H9 (cell line): Measurements from ENCODE around the gene ANKRD13D. TPM values are rescaled to one million over a fixed set of nuclear protein-coding genes. Genes with fewer than 3 reads are reported as not detected.

Experiments
- DNase-seq: peaks from one replicate; pipeline ENCODE4 v3.0.0-alpha.2; 2017
- H2AFZ ChIP-seq: one replicate; pipeline ENCODE4 v1.6.1; 2013; ENCODE audit warnings: mild to moderate bottlenecking, low read length, control low read depth, moderate library complexity
- H2AK5ac ChIP-seq: 2 replicates; pipeline ENCODE4 v1.6.1; 2013; ENCODE audit warnings: low read length, control low read depth, mixed read lengths; ENCODE audit not compliant: insufficient read length
- H2BK120ac ChIP-seq: one replicate; pipeline ENCODE4 v1.6.1; 2013; ENCODE audit warnings: low read depth, mild to moderate bottlenecking, low read length, control low read depth, inconsistent platforms; ENCODE audit not compliant: poor library complexity, severe bottlenecking
- H2BK12ac ChIP-seq: 2 replicates; pipeline ENCODE4 v1.6.1; 2013; ENCODE audit warnings: low read length, control low read depth, mixed read lengths, low read depth; ENCODE audit not compliant: insufficient read length
- H2BK15ac ChIP-seq: 2 replicates; pipeline ENCODE4 v1.6.1; 2013; ENCODE audit warnings: low read depth, low read length, control low read depth
- H2BK20ac ChIP-seq: one replicate; pipeline ENCODE4 v1.6.1; 2013; ENCODE audit warnings: low read depth, mild to moderate bottlenecking, low read length, control low read depth, inconsistent platforms; ENCODE audit not compliant: poor library complexity, severe bottlenecking
- H2BK5ac ChIP-seq: 2 replicates; pipeline ENCODE4 v1.6.1; 2013; ENCODE audit warnings: low read length, control low read depth, mixed read lengths; ENCODE audit not compliant: insufficient read length
- H3K14ac ChIP-seq: 2 replicates; pipeline ENCODE4 v1.6.1; 2013; ENCODE audit warnings: low read length, control low read depth; ENCODE audit not compliant: insufficient read depth
- H3K18ac ChIP-seq: 2 replicates; pipeline ENCODE4 v1.6.1; 2013; ENCODE audit warnings: low read depth, mild to moderate bottlenecking, mixed read lengths, low read length, control low read depth; ENCODE audit not compliant: insufficient read length
- H3K23ac ChIP-seq: 2 replicates; pipeline ENCODE4 v1.6.1; 2013; ENCODE audit warnings: low read length, control low read depth, mixed read lengths, low read depth; ENCODE audit not compliant: insufficient read length
- H3K23me2 ChIP-seq: 2 replicates; pipeline ENCODE4 v1.6.1; 2013; ENCODE audit warnings: low read depth, mild to moderate bottlenecking, mixed read lengths, low read length, control low read depth; ENCODE audit not compliant: insufficient read length, poor library complexity, severe bottlenecking
- H3K27ac ChIP-seq: 2 replicates; pipeline ENCODE4 v1.5.1; 2013; ENCODE audit warnings: low read length, control low read depth, mixed read lengths, low read depth; ENCODE audit not compliant: insufficient read length
- H3K27me3 ChIP-seq: 2 replicates; pipeline ENCODE4 v1.6.1; 2013; ENCODE audit warnings: low read length, control low read depth, inconsistent platforms; ENCODE audit not compliant: insufficient read depth
- H3K4ac ChIP-seq: 2 replicates; pipeline ENCODE4 v1.6.1; 2013; ENCODE audit warnings: low read depth, mild to moderate bottlenecking, control low read depth, inconsistent platforms, low read length, moderate library complexity
- H3K4me1 ChIP-seq: 2 replicates; pipeline ENCODE4 v1.6.1; 2013; ENCODE audit warnings: low read length, control low read depth, inconsistent platforms; ENCODE audit not compliant: insufficient read depth
- H3K4me2 ChIP-seq: 2 replicates; pipeline ENCODE4 v1.6.1; 2013; ENCODE audit warnings: low read length, control low read depth, mixed read lengths; ENCODE audit not compliant: insufficient read length, insufficient read depth
- H3K56ac ChIP-seq: 2 replicates; pipeline ENCODE4 v1.6.1; 2013; ENCODE audit warnings: low read depth, mild to moderate bottlenecking, mixed read lengths, low read length, control low read depth; ENCODE audit not compliant: insufficient read length
- H3K79me1 ChIP-seq: 2 replicates; pipeline ENCODE4 v1.6.1; 2013; ENCODE audit warnings: low read depth, mild to moderate bottlenecking, moderate library complexity, low read length, control low read depth, inconsistent platforms; ENCODE audit not compliant: insufficient read depth, poor library complexity, severe bottlenecking
- H3K79me2 ChIP-seq: 2 replicates; pipeline ENCODE4 v1.6.1; 2013; ENCODE audit warnings: low read length, control low read depth, inconsistent platforms; ENCODE audit not compliant: insufficient read depth
- H3K9ac ChIP-seq: 2 replicates; pipeline ENCODE4 v1.6.1; 2013; ENCODE audit warnings: low read length, control low read depth, mixed read lengths; ENCODE audit not compliant: insufficient read length; ENCODE audit errors: extremely low read depth
- H3K9me3 ChIP-seq: one replicate; pipeline ENCODE4 v1.6.1; 2013; ENCODE audit warnings: low read depth, low read length, inconsistent platforms; ENCODE audit not compliant: control insufficient read depth
- H3T11ph ChIP-seq: one replicate; pipeline ENCODE4 v1.6.1; 2013; ENCODE audit warnings: mild to moderate bottlenecking, low read length, control low read depth, inconsistent platforms
- H4K20me1 ChIP-seq: one replicate; pipeline ENCODE4 v1.6.1; 2013; ENCODE audit not compliant: control insufficient read depth, insufficient read length, insufficient read depth
- H4K5ac ChIP-seq: 2 replicates; pipeline ENCODE4 v1.6.1; 2013; ENCODE audit warnings: low read depth, mild to moderate bottlenecking, mixed read lengths, low read length, control low read depth; ENCODE audit not compliant: insufficient read length
- H4K8ac ChIP-seq: replicated peaks from 2 replicates; pipeline ENCODE4 v1.6.1; 2013; ENCODE audit warnings: low read length, control low read depth, mixed read lengths, low read depth; ENCODE audit not compliant: insufficient read length
- H4K91ac ChIP-seq: 2 replicates; pipeline ENCODE4 v1.6.1; 2013; ENCODE audit warnings: low read depth, mild to moderate bottlenecking, moderate library complexity, mixed read lengths, low read length, control low read depth; ENCODE audit not compliant: insufficient read length
- H3K27ac Mint-ChIP-seq, 3 experiments: 2 replicates in 2 of 3; 3 replicates in 1 of 3; pipeline ENCODE4 v1.8.0; 2020 to 2021; ENCODE audit warnings: mixed read lengths in 3 of 3, mild to moderate bottlenecking in 1 of 3, moderate library complexity in 1 of 3
- H3K27me3 Mint-ChIP-seq: 2 replicates; pipeline ENCODE4 v1.8.0; 2021; ENCODE audit warnings: low read depth, mild to moderate bottlenecking, moderate library complexity, mixed read lengths
- H3K36me3 Mint-ChIP-seq, 3 experiments: 2 replicates in 2 of 3; 3 replicates in 1 of 3; pipeline ENCODE4 v1.8.0; 2020 to 2021; ENCODE audit warnings: low read depth in 3 of 3, mixed read lengths in 3 of 3; ENCODE audit not compliant: insufficient read depth in 1 of 3
- H3K4me1 Mint-ChIP-seq, 2 experiments: 2 replicates each; pipeline ENCODE4 v1.8.0; 2020; ENCODE audit warnings: mixed read lengths in 2 of 2
- H3K4me3 Mint-ChIP-seq, 2 experiments: 2 replicates in 1 of 2; 3 replicates in 1 of 2; pipeline ENCODE4 v1.8.0; 2020 to 2021; ENCODE audit warnings: mild to moderate bottlenecking in 2 of 2, mixed read lengths in 2 of 2, moderate library complexity in 1 of 2
- H3K9me3 Mint-ChIP-seq, 2 experiments: 2 replicates in 1 of 2; 3 replicates in 1 of 2; pipeline ENCODE4 v1.8.0; 2020; ENCODE audit warnings: mild to moderate bottlenecking in 2 of 2, mixed read lengths in 2 of 2, moderate library complexity in 1 of 2
- WGBS: extraction: QIAGEN DNeasy Blood & Tissue Kit; methylation state at CpG from one replicate; pipeline ENCODE4 v1.1.7; 2013; ENCODE audit warnings: missing lambda C conversion rate, low lambda C conversion rate, mixed read lengths; ENCODE audit not compliant: insufficient read length; ENCODE audit errors: extremely low coverage; 5-methylcytosine and 5-hydroxymethylcytosine counted together
- total RNA-seq: library from RNA; stranded (reverse); gene quantifications from 2 replicates; pipeline ENCODE4 v1.2.1, GENCODE V29; 2021
- TF ChIP-seq, protein P1 (sequence below): fragments of 200-600 bp; sonication (generic); conservative IDR thresholded peaks from 3 replicates; pipeline ENCODE4 v1.8.0; 2021; ENCODE audit warnings: antibody characterized with exemption, mild to moderate bottlenecking

ANKRD13D gene
- total RNA-seq, 1 experiment from 2014 or later = 42.1 TPM

DNA sequence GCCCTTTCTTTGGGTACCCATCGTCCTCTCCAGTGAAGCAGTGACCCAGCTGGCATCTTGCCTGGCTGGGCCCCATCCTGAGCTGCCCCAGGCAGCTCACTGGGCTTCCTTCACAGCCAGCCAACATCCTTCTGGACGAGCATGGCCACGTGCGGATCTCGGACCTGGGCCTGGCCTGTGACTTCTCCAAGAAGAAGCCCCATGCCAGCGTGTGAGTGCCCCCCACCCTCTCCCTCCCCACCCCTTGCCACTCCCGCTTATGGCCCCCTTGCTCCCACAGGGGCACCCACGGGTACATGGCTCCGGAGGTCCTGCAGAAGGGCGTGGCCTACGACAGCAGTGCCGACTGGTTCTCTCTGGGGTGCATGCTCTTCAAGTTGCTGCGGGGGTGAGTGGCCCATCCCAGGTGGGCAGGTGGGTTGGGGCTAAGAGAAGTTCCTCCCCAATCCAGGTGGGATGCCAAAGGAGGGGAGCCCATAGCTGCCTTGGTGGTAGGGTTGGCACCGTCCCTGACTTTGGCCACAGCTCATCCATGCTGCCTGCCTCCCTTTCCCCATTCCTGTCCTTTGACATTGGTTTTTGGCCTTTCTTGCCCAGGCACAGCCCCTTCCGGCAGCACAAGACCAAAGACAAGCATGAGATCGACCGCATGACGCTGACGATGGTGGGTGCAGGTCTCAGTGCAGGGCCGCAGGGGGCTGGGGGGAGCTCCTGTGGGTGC, 6.8 kb upstream of the ANKRD13D start:
- no peak for DNase-seq
- H3K79me2 ChIP-seq = no peaks in the 10 kb centered on the region
- H3K4me3 Mint-ChIP-seq = no peak overlapping the region
- H3K27me3 Mint-ChIP-seq = no peaks in the 10 kb centered on the region; the same call in 1 of the 2 replicates
- no CpG with 5 or more reads among the region's 20 CpGs for WGBS
- TF ChIP-seq, protein P1, sequence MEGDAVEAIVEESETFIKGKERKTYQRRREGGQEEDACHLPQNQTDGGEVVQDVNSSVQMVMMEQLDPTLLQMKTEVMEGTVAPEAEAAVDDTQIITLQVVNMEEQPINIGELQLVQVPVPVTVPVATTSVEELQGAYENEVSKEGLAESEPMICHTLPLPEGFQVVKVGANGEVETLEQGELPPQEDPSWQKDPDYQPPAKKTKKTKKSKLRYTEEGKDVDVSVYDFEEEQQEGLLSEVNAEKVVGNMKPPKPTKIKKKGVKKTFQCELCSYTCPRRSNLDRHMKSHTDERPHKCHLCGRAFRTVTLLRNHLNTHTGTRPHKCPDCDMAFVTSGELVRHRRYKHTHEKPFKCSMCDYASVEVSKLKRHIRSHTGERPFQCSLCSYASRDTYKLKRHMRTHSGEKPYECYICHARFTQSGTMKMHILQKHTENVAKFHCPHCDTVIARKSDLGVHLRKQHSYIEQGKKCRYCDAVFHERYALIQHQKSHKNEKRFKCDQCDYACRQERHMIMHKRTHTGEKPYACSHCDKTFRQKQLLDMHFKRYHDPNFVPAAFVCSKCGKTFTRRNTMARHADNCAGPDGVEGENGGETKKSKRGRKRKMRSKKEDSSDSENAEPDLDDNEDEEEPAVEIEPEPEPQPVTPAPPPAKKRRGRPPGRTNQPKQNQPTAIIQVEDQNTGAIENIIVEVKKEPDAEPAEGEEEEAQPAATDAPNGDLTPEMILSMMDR = no peak
- no peak overlapping the region for H2BK15ac ChIP-seq
- no peak overlapping the region for H3K27ac Mint-ChIP-seq
- peaks cover 6 to 11% of the 10 kb centered on the region in 2 experiments for H3K4me1 Mint-ChIP-seq
- H3K14ac ChIP-seq = no peak overlapping the region
- no peak overlapping the region for H2BK120ac ChIP-seq
- no peak overlapping the region for H3T11ph ChIP-seq
- no peak overlapping the region for H2BK20ac ChIP-seq
- H3K23me2 ChIP-seq = no peaks in the 10 kb centered on the region
- no peak overlapping the region for H2BK12ac ChIP-seq
- no peaks in the 10 kb centered on the region for H4K20me1 ChIP-seq
- no peaks in the 10 kb centered on the region for H3K27me3 ChIP-seq
- H3K9me3 ChIP-seq = no peaks in the 10 kb centered on the region
- no peaks in the 10 kb centered on the region for H3K79me1 ChIP-seq
- H4K8ac ChIP-seq = no peak overlapping the region
- no peak overlapping the region for H3K27ac ChIP-seq
- H3K4ac ChIP-seq = no peak overlapping the region
- no peak overlapping the region for H3K56ac ChIP-seq
- H3K9me3 Mint-ChIP-seq = no peaks in the 10 kb centered on the region; a peak in 1 of 5 replicates
- H2AFZ ChIP-seq = no peak overlapping the region
- H3K9ac ChIP-seq = no peak overlapping the region
- H3K23ac ChIP-seq = no peak overlapping the region
- H3K18ac ChIP-seq = no peak overlapping the region
- no peak overlapping the region for H4K5ac ChIP-seq
- peaks cover 19 to 63% (median 55%) of the 10 kb centered on the region in 3 experiments; a peak in 6 of 7 replicates for H3K36me3 Mint-ChIP-seq
- H4K91ac ChIP-seq = no peak overlapping the region
- H3K4me1 ChIP-seq = peaks cover under 1% of the 10 kb centered on the region; the same call in 1 of the 2 replicates
- no peak overlapping the region for H2AK5ac ChIP-seq
- H3K4me2 ChIP-seq = no peak overlapping the region
- H2BK5ac ChIP-seq = no peak overlapping the region
